ENCODE measurements around the gene AMPH. TPM values are rescaled to one million over a fixed set of nuclear protein-coding genes. Genes with fewer than 3 reads are reported as not detected.

AMPH gene
- total and polyA plus RNA-seq, 4 donors: 0.18 to 6.6 (median 3.6) TPM

- no peak for DNase-seq
- no peaks in the 10 kb centered on the region for H3K4me1 ChIP-seq (ENCODE audit: control insufficient read depth in 5 of 5, insufficient read depth in 5 of 5, low read length in 5 of 5)
- no peaks in the 10 kb centered on the region for H3K36me3 ChIP-seq (ENCODE audit: control insufficient read depth in 4 of 4, insufficient read depth in 4 of 4, low read length in 4 of 4)
- H3K9ac ChIP-seq (ENCODE audit: insufficient read depth in 1 of 2, low read length in 2 of 2): no peak overlapping the region
- H3K9me3 ChIP-seq (ENCODE audit: control insufficient read depth in 4 of 4, insufficient read depth in 3 of 4, low read length in 3 of 4): peaks cover 0 to 2% (median 0%) of the 10 kb centered on the region in 4 donors
- no peak for TF ChIP-seq CTCF (IDR thresholded peaks at IDR 0.05; ENCODE audit: control extremely low read depth, extremely low read depth)
- ATAC-seq (ENCODE audit: insufficient read depth, low FRiP score): no peak
- 92 to 94% methylated on average over 2 of the region's 2 CpGs for WGBS, 2 donors
- no peak overlapping the region for H3K27ac ChIP-seq (ENCODE audit: low read depth in 1 of 2, low read length in 1 of 2)
- no peaks in the 10 kb centered on the region for H3K27me3 ChIP-seq (ENCODE audit: control insufficient read depth in 3 of 3, insufficient read depth in 3 of 3, low read length in 2 of 3)
- no peak overlapping the region for H3K4me3 ChIP-seq
Observed at GRCh38 chr7:38568497-38568896, 62.7 kb downstream of the AMPH start.

- H3K36me3 ChIP-seq (ENCODE audit: control insufficient read depth in 4 of 4, insufficient read depth in 4 of 4, low read length in 4 of 4): no peaks in the 10 kb centered on the region
- H3K9ac ChIP-seq (ENCODE audit: insufficient read depth in 1 of 2, low read length in 2 of 2): no peak overlapping the region
- DNase-seq: no peak
- TF ChIP-seq CTCF (IDR thresholded peaks at IDR 0.05; ENCODE audit: control extremely low read depth, extremely low read depth): no peak
- no peaks in the 10 kb centered on the region for H3K27me3 ChIP-seq (ENCODE audit: control insufficient read depth in 3 of 3, insufficient read depth in 3 of 3, low read length in 2 of 3)
- no peak overlapping the region for H3K27ac ChIP-seq (ENCODE audit: low read depth in 1 of 2, low read length in 1 of 2)
- peaks cover 0 to 2% (median under 1%) of the 10 kb centered on the region in 4 donors for H3K9me3 ChIP-seq (ENCODE audit: control insufficient read depth in 4 of 4, insufficient read depth in 3 of 4, low read length in 3 of 4)
- H3K4me1 ChIP-seq (ENCODE audit: control insufficient read depth in 5 of 5, insufficient read depth in 5 of 5, low read length in 5 of 5): peaks cover 0 to 2% (median 0%) of the 10 kb centered on the region in 5 donors
- H3K4me3 ChIP-seq: no peak overlapping the region
- no peak for ATAC-seq (ENCODE audit: insufficient read depth, low FRiP score)
- WGBS, 2 donors: 79 to 88% methylated on average over 2 of the region's 2 CpGs
Observed at GRCh38 chr7:38565289-38565688, 65.9 kb downstream of the AMPH start.

- no peaks in the 10 kb centered on the region for H3K36me3 ChIP-seq (ENCODE audit: control insufficient read depth in 4 of 4, insufficient read depth in 4 of 4, low read length in 4 of 4)
- H3K27me3 ChIP-seq (ENCODE audit: control insufficient read depth in 3 of 3, insufficient read depth in 3 of 3, low read length in 2 of 3): no peaks in the 10 kb centered on the region
- WGBS, 2 donors: 70 to 75% methylated on average over 2 of the region's 2 CpGs
- peaks cover 0 to 4% (median under 1%) of the 10 kb centered on the region in 4 donors for H3K9me3 ChIP-seq (ENCODE audit: control insufficient read depth in 4 of 4, insufficient read depth in 3 of 4, low read length in 3 of 4)
- DNase-seq (no peak), ATAC-seq (ENCODE audit: insufficient read depth, low FRiP score) (no peak)
- no peak overlapping the region for H3K27ac ChIP-seq (ENCODE audit: low read depth in 1 of 2, low read length in 1 of 2)
- no peak for TF ChIP-seq CTCF (IDR thresholded peaks at IDR 0.05; ENCODE audit: control extremely low read depth, extremely low read depth)
- H3K4me3 ChIP-seq: no peak overlapping the region
- H3K4me1 ChIP-seq (ENCODE audit: control insufficient read depth in 5 of 5, insufficient read depth in 5 of 5, low read length in 5 of 5): peaks cover 0 to 5% (median 2%) of the 10 kb centered on the region in 5 donors
- H3K9ac ChIP-seq (ENCODE audit: insufficient read depth in 1 of 2, low read length in 2 of 2): no peak overlapping the region
Observed at GRCh38 chr7:38563741-38564140, 67.4 kb downstream of the AMPH start.

GRCh38 chr7:38561166-38561565, 70.0 kb downstream of the AMPH start:
- DNase-seq (no peak), ATAC-seq (ENCODE audit: insufficient read depth, low FRiP score) (no peak)
- TF ChIP-seq CTCF (IDR thresholded peaks at IDR 0.05; ENCODE audit: control extremely low read depth, extremely low read depth): no peak
- Histone ChIP-seq H3K36me3 (ENCODE audit: control insufficient read depth in 4 of 4, insufficient read depth in 4 of 4, low read length in 4 of 4) (no peaks in the 10 kb centered on the region), H3K9ac (ENCODE audit: insufficient read depth in 1 of 2, low read length in 2 of 2) (no peak overlapping the region), H3K27me3 (ENCODE audit: control insufficient read depth in 3 of 3, insufficient read depth in 3 of 3, low read length in 2 of 3) (no peaks in the 10 kb centered on the region), H3K27ac (ENCODE audit: low read depth in 1 of 2, low read length in 1 of 2) (no peak overlapping the region), H3K9me3 (ENCODE audit: control insufficient read depth in 4 of 4, insufficient read depth in 3 of 4, low read length in 3 of 4) (peaks cover 0 to 4% (median under 1%) of the 10 kb centered on the region in 4 donors), H3K4me3 (no peak overlapping the region), H3K4me1 (ENCODE audit: control insufficient read depth in 5 of 5, insufficient read depth in 5 of 5, low read length in 5 of 5) (peaks cover 0 to 8% (median 2%) of the 10 kb centered on the region in 5 donors)
- 82 to 92% methylated on average over 3 of the region's 3 CpGs for WGBS, 2 donors

Measured in lung (tissue), 12 donors.